HG03469 (cell line): ENCODE data around the gene WRAP53.

ENCODE experiments used
- ATAC-seq: cut with Tn5 transposase; IDR thresholded peaks from one replicate; pipeline ENCODE4 v1.9.1; 2021; ENCODE audit warnings: mild to moderate bottlenecking, moderate library complexity, moderate number of reproducible peaks; ENCODE audit not compliant: unreplicated experiment

WRAP53 gene

DNA sequence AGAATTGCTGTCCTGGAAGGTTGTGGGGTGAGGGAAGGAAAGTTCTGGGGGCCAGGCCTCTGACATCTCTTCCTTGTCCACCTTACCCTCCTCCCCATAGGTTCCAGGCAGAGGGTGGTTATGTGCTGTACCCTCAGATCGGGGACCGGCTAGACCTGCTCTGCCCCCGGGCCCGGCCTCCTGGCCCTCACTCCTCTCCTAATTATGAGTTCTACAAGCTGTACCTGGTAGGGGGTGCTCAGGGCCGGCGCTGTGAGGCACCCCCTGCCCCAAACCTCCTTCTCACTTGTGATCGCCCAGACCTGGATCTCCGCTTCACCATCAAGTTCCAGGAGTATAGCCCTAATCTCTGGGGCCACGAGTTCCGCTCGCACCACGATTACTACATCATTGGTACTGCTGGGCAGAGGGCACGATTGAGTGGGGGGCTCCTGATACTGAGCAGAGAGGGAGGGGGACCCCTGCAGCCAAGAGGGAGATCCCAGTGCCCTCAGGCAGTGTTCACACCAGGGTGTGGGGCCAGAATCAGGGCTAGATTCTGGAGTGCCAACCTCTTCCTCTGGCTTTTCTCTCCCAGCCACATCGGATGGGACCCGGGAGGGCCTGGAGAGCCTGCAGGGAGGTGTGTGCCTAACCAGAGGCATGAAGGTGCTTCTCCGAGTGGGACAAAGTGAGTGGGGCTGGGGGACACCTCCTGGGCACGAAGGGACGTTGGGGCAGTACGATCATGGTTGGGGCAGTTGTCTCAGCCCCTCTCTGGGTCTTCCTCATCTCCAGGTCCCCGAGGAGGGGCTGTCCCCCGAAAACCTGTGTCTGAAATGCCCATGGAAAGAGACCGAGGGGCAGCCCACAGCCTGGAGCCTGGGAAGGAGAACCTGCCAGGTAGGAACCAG, 19.8 kb downstream of the WRAP53 start:
- ATAC-seq, result no peak

DNA sequence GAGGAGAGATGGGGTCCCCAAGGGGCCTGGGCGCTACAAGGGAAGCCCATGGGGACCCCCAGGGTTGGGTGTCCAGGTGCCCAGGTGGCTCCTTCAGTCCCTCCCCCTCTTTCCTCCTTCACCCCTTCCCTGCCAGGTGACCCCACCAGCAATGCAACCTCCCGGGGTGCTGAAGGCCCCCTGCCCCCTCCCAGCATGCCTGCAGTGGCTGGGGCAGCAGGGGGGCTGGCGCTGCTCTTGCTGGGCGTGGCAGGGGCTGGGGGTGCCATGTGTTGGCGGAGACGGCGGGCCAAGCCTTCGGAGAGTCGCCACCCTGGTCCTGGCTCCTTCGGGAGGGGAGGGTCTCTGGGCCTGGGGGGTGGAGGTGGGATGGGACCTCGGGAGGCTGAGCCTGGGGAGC, 20.8 kb downstream of the WRAP53 start:
- ATAC-seq, result no peak

DNA sequence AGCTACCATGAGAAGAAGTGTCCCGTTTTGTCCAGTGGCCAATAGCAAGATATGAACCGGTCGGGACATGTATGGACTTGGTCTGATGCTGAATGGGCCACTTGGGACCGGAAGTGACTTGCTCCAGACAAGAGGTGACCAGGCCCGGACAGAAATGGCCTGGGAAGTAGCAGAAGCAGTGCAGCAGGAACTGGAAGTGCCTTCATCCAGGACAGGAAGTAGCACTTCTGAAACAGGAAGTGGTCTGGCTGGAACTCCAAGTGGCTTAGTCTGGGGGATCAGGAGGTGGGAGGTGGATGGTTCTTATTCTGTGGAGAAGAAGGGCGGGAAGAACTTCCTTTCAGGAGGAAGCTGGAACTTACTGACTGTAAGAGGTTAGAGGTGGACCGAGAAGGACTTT, 22.0 kb downstream of the WRAP53 start:
- no peak for ATAC-seq

DNA sequence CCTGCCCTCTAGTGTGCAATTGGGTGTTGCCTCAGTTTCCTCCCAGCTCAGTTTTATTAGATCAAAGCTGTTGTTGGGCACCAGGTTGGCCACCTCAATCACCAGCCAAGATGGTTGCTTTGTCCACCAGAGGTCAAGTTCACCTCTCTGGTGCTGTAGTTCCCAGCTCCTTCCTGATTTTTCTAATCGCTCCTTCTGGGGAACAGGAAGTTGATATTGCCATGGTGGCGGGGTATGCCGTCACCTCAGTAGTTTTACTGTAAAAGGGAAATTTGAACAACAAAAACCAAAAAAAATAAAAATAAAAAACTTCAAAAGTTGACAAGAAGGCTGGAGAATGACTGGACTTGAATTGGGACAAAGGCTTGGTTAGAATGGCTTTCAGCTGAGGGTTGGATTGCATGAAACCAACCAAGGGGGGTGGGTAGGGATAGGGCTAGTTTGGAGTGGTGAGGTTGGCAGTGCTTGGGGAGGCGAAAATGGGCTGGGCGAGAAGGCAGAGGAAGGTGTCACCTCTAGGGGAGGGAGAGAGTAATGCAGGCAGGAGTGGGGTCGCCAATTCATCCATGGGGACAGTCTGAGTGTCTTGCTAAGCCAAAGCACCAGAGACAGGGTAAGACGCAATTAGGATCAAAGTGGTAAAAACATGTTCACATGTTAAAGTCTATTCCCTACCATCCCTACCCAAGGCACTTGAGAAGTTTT, 22.9 kb downstream of the WRAP53 start:
- ATAC-seq, result no peak

- no peak for ATAC-seq
These were observed 24.0 kb downstream of the WRAP53 start for GRCh38 chr17:7712111-7712771.

GRCh38 chr17:7713782-7714181, 25.5 kb downstream of the WRAP53 start:
- ATAC-seq, result no peak

DNA sequence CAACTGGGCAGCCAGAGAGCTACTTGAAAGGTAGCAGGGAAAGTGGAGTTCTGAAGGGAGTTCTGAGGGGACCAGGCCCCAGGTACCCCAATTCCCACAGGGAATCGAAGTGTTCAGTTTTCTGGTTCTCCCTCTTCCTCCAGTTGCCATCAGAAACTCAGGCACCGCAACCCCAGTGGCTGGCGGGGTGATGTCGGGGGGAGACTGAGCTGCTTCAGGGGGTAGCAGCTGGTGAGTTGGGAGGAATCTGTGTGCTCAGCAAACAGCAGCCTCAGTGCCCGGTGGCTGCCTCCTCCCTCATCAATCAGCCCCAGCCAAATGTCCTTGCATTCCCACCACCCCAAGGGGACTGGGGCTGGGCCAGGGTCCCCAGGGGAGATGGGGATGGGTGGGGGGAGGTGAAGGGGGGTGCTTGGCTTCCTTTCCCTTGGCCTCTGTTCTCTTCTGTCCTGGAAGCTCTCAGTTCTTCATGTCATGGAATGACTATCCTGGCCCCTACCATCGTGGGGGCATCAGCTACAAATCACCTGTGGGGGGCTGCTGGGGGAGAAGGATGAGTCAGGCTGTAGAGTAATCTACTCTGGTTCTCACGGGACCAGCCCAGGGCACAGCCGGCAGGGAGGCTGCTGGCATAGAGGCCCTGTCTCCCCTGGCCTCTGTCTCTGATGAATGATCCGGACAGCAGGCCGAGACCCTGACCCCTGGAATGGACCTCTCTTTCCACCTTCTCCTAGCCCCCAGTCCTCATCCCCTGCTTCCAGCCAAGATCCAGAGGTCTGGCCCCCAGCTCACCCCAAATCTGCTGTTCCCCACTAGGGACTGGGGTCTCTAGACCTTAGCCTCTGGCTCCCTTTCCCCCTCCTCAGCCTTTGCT, 26.7 kb downstream of the WRAP53 start:
- ATAC-seq, result no peak

- no peak for ATAC-seq
These were observed 27.9 kb downstream of the WRAP53 start for GRCh38 chr17:7715936-7716886.

GRCh38 chr17:7716901-7717755, 28.9 kb downstream of the WRAP53 start, which contains the start of gene DNAH2:
Gene DNAH2 (plus strand): TSS chr17:7717744. CDS start chr17:7719735, 1,991 bp downstream.
- ATAC-seq, result no peak

GRCh38 chr17:7717756-7718350, 29.6 kb downstream of the WRAP53 start:
- no peak for ATAC-seq

DNA sequence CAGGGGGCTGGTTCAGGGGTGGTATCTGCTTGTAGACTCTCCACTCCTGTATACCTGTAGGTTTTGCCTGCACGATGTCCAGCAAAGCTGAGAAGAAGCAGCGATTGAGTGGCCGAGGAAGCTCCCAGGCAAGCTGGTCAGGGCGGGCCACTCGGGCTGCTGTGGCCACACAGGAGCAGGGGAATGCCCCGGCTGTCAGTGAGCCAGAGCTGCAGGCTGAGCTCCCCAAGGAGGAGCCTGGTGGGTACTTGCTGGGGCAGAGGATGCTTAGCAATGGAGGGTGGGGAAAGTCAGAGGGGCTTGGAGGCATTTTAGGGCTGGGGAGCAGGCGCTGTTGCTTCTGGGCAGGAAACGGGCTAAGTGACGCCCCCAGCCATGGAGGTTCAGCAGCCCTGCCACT, 31.4 kb downstream of the WRAP53 start:
- no peak for ATAC-seq

- ATAC-seq, result no peak
These were observed 31.8 kb downstream of the WRAP53 start for GRCh38 chr17:7720125-7720524.

GRCh38 chr17:7721612-7722011, 33.3 kb downstream of the WRAP53 start:
- ATAC-seq, result no peak

- no peak for ATAC-seq
These were observed 39.6 kb downstream of the WRAP53 start for GRCh38 chr17:7727886-7728285.

- ATAC-seq, result no peak
These were observed 41.5 kb downstream of the WRAP53 start for GRCh38 chr17:7729816-7730215.

- ATAC-seq, result no peak
These were observed 44.8 kb downstream of the WRAP53 start for GRCh38 chr17:7732981-7733539.

GRCh38 chr17:7737601-7738000, 49.3 kb downstream of the WRAP53 start:
- no peak for ATAC-seq

GRCh38 chr17:7739746-7740145, 51.5 kb downstream of the WRAP53 start:
- no peak for ATAC-seq
